C4-2B (cell line): ENCODE results near the gene C14orf93.

Source experiments
- CTCF ChIP-seq: fragments of 450-650 bp; conservative IDR thresholded peaks from 2 replicates; pipeline ENCODE4 v1.5.1; 2017; ENCODE audit warnings: mild to moderate bottlenecking
- ZFX ChIP-seq: fragments of 450-650 bp; IDR thresholded peaks from 2 replicates; pipeline ENCODE4 v1.6.1; 2017

GRCh38 chr14:23054000-23054811 lies 44.3 kb upstream of the C14orf93 start:
- TF ChIP-seq CTCF (no peak; the same call in 1 of the 2 replicates), ZFX (no peak)
